Measurements from ENCODE around the gene CDK5RAP2.
"Not testable (repeated sequence)": the region's sequence is repeated elsewhere in the genome, so short reads cannot be mapped to it uniquely, and the experiment has no call there.

The CDK5RAP2 gene

GRCh38 chr9:120544441-120544840 is 35.5 kb downstream of the CDK5RAP2 start:
- DNase-seq (ENCODE audit: low read depth in 3 of 3): no peak

GRCh38 chr9:120542701-120543490 is 37.1 kb downstream of the CDK5RAP2 start:
- DNase-seq (ENCODE audit: low read depth in 3 of 3): no peak

- DNase-seq (ENCODE audit: low read depth in 3 of 3): no peak
Observed at GRCh38 chr9:120541921-120542320, 38.0 kb downstream of the CDK5RAP2 start.

GRCh38 chr9:120539951-120540350 is 40.0 kb downstream of the CDK5RAP2 start:
- no peak for DNase-seq (ENCODE audit: low read depth in 3 of 3)

- no peak for DNase-seq (ENCODE audit: low read depth in 3 of 3)
Observed at GRCh38 chr9:120538339-120538738, 41.6 kb downstream of the CDK5RAP2 start.

- DNase-seq (ENCODE audit: low read depth in 3 of 3): no peak
Observed at GRCh38 chr9:120536949-120537640, 42.9 kb downstream of the CDK5RAP2 start.

GRCh38 chr9:120536094-120536493 is 43.9 kb downstream of the CDK5RAP2 start:
- no peak for DNase-seq (ENCODE audit: low read depth in 3 of 3)

- no peak for DNase-seq (ENCODE audit: low read depth in 3 of 3)
Observed at GRCh38 chr9:120534266-120534665, 45.7 kb downstream of the CDK5RAP2 start.

GRCh38 chr9:120532891-120533290 is 47.1 kb downstream of the CDK5RAP2 start:
- no peak for DNase-seq (ENCODE audit: low read depth in 3 of 3)

GRCh38 chr9:120532475-120532874 is 47.5 kb downstream of the CDK5RAP2 start:
- no peak for DNase-seq (ENCODE audit: low read depth in 3 of 3)

- DNase-seq (ENCODE audit: low read depth in 3 of 3): no peak
Observed at GRCh38 chr9:120531683-120532300, 48.2 kb downstream of the CDK5RAP2 start.

- not testable (repeated sequence) for DNase-seq (ENCODE audit: low read depth in 3 of 3)
Observed at GRCh38 chr9:120530220-120530832, 49.6 kb downstream of the CDK5RAP2 start.

- DNase-seq (ENCODE audit: low read depth in 3 of 3): no peak
Observed at GRCh38 chr9:120528829-120529228, 51.1 kb downstream of the CDK5RAP2 start.

- DNase-seq (ENCODE audit: low read depth in 3 of 3): no peak
Observed at GRCh38 chr9:120528327-120528726, 51.6 kb downstream of the CDK5RAP2 start.

GRCh38 chr9:120526534-120526933 is 53.4 kb downstream of the CDK5RAP2 start:
- DNase-seq (ENCODE audit: low read depth in 3 of 3): no peak

GRCh38 chr9:120524863-120525262 is 55.1 kb downstream of the CDK5RAP2 start:
- no peak for DNase-seq (ENCODE audit: low read depth in 3 of 3)

- DNase-seq (ENCODE audit: low read depth in 3 of 3): no peak
Observed at GRCh38 chr9:120524038-120524437, 55.9 kb downstream of the CDK5RAP2 start.

GRCh38 chr9:120522558-120522957 is 57.4 kb downstream of the CDK5RAP2 start:
- DNase-seq (ENCODE audit: low read depth in 3 of 3): no peak

- DNase-seq (ENCODE audit: low read depth in 3 of 3): no peak
Observed at GRCh38 chr9:120522032-120522431, 57.9 kb downstream of the CDK5RAP2 start.

- no peak for DNase-seq (ENCODE audit: low read depth in 3 of 3)
Observed at GRCh38 chr9:120521101-120521500, 58.9 kb downstream of the CDK5RAP2 start.

GRCh38 chr9:120515996-120516395 is 64.0 kb downstream of the CDK5RAP2 start:
- DNase-seq (ENCODE audit: low read depth in 3 of 3): not testable (repeated sequence)

- not testable (repeated sequence) for DNase-seq (ENCODE audit: low read depth in 3 of 3)
Observed at GRCh38 chr9:120515481-120515880, 64.5 kb downstream of the CDK5RAP2 start.
